ENCODE data around the gene OXSR1.

GRCh38 chr3:38212141-38212540 lies 46.8 kb downstream of the OXSR1 start:
- no peak for TF ChIP-seq CTCF (IDR thresholded peaks at IDR 0.05; ENCODE audit: low read depth, low read length)
- TF ChIP-seq EZH2phosphoT487 (IDR thresholded peaks at IDR 0.05; ENCODE audit: low read depth) = no peak
